Activated CD4-positive, alpha-beta T cell treated with anti-CD3 and anti-CD28 coated beads, Interleukin-2, amount 50 U/mL, for 1 hour (primary cell): ENCODE data around the gene ZNF493.
A peak's percentile ranks its signal among the peaks of the same experiment; 100 is the strongest.

ENCODE experiments used
- DNase-seq: peaks from one replicate; pipeline ENCODE4 v3.0.0-alpha.2; 2020

Gene ZNF493

DNA sequence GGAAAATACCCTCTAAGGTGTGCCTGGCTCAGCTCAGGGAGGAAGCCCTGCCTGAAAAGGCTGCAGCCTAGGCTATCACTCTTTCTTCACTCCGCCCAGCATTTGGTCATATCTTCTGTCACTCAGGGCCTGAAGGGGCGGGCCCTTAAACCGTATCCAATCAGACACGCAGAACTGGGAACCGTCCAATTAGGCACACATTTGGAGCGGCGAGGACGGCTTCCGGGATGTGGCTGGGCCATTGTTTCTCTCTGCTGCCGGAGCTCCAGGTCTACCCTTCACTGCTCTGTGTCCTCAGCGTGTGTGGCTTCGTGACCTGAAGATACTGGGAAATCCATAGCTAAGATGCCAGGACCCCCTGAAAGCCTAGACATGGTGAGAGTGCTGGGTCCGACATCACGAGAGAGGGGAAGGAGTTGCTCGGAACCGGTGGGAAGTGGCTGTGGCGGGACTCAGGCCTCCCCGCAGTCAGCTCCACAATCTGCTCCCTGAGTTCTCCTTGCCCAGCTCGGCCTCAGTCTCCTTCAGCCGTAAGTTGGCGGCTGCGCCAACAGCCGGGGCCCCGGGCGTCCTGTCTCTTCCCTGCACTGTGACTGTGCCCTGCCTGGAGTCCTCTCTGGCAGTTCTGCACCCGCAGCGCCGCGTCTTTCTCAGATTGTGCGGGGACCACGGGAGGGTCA is at the start of gene ZNF493:
ZNF493 (plus strand) TSS at position 241 of the 680 bp plus-strand sequence; CDS start at position 346, 105 bp downstream.
- DNase-seq: peak; percentile 86

DNA sequence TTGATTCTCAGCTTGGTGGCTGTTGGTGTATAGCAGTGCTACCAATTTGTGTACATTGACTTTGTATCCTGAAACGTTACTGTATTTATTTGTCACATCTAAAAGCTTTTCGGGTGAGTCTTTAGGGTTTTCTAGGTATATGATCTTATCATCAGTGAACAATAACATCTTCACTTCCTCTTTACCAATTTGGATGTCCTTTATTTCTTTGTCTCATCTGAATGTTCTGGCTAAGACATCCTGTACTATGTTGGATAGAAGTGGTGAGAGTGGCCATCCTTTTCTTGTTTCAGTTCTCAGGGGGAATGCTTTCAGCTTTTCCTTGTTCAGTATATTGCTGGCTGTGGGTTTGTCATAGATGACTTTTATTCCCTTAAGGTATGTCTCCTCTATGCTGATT is 44.1 kb upstream of the ZNF493 start:
- DNase-seq: no peak

DNA sequence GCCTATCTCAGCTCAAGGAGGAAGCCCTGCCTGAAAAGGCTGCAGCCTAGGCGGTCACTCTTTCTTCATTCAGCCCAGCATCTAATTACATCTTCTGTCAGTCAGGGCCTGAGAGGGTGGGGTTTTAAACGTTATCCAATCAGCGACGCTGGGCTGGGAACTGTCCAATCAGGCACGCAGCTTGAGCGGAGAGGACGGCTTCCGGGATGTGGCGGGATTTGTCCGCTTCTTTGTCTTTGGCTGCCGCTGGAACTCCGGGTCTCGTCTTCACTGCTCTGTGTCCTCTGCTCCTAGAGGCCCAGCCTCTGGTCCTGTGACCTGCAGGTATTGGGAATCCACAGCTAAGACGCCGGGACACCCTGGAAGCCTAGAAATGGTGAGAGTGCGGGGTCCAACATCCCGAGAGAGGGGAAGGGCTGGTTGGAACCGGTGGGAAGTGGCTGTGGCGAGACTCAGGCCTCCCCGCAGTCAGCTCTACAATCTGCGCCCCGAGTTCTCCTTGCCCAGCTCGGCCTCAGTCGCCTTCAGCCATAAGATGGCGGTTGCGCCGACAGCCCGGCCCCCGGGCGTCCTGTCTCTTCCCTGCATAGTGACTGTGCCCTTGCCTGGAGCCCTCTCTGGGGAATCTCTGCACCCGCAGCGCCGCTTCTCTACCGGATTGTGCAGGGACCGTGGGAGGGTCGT is 38.0 kb upstream of the ZNF493 start, which contains the start of gene ZNF738:
ZNF738 (plus strand) TSS at position 233 of the 684 bp plus-strand sequence; CDS start at position 374, 141 bp downstream.
- DNase-seq: peak; percentile 78

DNA sequence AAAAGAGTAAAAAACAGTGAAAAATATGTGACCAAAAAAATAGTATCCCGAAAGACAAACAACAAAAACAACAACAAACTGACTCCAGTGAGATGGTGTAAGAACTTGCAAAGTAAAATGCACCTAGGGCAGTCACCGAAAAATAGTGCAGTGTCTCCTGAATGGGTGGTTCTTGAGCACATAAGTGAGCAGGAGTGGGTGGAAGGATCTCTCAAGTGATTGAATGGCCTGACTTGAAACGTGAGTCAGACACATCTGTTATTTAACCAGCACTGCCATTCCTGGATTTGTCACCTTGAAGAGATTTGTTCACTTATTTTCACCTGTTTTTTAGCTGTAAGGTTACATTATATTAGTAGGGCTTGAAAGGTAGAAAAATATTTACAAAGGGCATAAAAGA is 34.6 kb upstream of the ZNF493 start:
- no peak for DNase-seq

DNA sequence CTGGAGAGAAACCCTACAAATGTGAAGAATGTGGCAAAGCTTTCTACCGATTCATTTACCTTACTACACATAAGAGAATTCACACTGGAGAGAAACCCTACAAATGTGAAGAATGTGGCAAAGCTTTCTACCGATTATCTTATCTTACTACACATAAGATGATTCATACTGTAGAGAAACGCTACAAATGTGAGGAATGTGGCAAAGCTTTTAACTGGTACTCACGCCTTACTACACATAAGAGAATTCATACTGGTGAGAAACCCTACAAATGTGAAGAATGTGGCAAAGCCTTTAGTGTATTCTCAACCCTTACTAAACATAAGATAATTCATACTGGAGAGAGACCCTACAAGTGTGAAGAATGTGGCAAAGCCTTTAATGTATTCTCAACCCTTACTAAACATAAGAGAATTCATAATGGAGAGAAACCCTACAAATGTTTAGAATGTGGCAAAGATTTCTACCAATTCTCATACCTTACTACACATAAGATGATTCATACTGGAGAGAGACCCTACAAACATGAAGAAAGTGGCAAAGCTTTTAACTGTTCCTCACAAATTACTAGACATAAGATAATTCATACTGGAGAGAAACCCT is 12.9 kb upstream of the ZNF493 start:
- DNase-seq: no peak

DNA sequence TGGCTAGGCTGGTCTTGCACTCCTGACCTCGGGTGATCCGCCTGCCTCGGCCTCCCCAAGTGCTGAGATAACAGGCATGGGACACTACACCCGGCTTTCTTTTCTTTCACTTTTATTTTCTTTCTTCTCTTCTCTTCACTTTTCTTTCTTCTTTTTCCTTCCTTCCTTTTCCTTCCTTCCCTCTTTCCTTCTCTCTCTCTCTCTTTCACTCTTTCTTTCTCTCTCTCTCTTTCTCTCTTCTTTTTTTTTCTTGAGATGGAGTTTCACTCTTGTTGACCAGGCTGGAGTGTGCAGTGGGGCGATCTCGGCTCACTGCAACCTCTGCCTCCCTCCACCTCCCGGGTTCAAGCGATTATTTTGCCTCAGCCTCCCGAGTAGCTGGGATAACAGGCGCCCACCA is 812 bp upstream of the ZNF493 start:
- DNase-seq: no peak

DNA sequence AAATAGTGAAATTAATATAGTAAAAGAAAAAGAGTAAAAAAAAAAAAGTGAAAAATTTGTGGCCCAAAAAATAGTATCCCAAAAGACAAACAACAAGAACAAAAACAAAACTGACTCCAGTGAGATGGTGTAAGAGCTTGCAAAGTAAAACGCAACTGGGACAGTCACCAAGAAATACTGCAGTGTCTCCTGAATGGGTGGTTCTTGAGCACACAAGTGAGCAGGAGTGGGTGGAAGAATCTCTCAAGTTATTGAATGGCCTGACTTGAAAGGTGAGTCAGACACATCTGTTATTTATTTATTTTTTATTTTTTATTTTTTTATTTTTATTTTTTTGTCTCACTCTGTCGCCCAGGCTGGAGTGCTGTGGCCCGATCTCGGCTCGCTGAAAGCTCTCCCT is 1.9 kb downstream of the ZNF493 start:
- DNase-seq: no peak

DNA sequence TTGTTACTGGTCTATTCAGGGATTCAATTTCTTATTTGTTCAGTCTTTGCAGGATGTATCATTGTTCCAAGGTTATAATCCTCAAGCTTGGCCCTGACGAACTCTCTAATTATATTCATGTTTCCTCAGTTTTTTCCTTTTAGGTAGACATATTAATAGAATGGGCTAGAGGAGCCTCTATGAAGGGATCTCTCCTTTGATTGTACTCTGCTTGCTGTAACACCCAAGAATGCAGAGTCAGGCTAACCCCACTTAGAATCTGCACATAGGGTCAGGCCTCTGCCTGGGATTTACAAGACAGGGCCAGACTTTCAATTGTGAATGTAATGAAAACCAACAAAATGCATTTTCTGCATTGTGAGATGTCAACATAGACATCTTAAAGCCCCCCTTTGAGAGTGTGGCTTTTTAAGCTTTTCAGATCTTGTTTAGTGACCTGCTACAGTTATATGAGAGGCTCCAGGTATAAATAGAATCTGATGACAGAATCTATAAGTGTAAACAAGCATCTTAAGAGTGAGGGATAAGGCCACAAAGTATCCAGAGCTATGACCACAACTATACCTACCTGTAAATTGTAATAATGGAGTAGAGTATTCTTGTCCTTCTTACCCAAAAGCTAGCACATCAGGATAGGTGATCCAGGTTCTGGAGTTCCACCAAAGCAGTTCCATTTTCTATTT is 5.5 kb downstream of the ZNF493 start:
- DNase-seq: no peak

DNA sequence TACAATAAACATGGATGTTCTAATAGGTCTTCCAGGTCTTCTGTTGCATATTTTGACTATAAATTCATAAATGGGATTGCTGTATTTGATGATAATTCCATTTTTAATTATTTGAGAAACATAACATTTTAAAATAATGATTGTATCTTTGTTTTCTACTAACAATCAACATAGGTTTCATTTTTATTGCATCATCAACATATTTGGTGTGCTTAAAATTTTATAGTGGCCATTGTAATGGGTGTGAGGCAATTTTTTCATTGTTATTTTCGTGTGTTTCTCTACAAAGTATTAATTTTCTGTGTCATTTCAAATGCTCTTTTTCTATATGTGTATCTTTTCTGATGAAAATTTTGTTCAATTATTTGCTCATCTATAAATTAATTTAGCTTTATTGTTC is 13.2 kb downstream of the ZNF493 start:
- DNase-seq: no peak

DNA sequence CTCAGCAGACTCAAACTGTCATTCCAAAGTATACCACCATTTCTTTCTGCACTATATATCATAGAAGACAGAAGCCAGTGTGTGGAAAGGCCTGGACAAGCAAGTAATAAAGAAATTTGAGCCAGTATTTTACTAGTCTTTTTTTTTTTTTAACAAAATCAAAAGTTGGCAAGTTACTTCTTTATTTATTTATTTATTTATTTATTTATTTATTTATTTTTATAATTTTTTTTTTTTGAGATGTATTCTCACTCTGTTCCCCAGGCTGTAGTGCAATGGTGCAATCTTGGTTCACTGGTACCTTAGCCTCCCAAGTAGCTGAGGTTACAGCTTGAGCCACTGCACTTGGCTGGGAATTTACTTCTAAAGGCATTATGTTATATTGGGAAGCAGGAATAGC is 25.3 kb downstream of the ZNF493 start:
- no peak for DNase-seq

DNA sequence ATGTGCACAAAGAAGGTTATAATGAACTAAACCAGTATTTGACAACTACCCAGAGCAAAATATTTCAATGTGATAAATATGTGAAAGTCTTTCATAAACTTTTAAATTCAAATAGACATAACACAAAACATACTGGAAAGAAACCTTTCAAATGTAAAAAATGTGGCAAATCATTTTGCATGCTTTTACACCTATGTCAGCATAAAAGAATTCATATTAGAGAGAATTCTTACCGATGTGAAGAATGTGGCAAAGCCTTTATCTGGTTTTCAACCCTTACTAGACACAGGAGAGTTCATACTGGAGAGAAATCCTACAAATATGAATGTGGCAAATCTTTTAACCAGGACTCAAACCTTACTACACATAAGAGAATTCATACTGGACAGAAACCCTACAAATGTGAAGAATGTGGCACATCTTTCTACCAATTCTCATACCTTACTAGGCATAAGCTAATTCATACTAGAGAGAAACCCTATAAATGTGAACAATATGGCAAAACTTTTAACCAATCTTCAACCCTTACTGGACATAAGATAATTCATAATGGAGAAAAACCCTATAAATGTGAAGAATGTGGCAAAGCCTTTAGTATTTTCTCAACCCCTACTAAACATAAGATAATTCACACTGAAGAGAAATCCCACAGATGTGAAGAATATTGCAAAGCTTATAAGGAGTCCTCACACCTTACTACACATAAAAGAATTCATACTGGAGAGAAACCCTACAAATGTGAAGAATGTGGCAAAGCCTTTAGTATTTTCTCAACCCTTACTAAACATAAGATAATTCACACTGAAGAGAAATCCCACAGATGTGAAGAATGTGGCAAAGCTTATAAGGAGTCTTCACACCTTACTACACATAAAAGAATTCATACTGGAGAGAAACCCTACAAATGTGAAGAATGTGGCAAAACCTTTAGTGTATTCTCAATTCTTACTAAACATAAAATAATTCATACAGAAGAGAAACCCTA is 26.4 kb downstream of the ZNF493 start:
- no peak for DNase-seq

DNA sequence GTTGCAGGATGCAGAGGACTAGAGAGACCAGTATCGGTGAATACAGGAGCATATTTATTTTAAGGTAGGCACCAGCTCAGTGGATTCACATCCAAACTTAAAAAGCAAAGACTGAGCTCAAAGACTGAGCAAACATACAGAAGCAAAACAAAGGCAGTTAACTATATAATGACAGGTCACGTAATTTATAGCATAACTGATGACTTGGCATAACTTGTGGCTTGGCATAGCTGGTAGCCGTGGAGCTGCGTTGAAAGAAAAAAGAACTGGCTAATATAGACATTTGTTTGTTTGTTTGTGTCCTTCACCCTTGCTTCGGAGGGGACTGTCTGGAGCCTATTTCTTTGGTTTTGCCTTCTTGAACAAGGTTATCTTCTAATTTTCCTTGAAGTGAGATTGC is 33.7 kb downstream of the ZNF493 start:
- DNase-seq: no peak

DNA sequence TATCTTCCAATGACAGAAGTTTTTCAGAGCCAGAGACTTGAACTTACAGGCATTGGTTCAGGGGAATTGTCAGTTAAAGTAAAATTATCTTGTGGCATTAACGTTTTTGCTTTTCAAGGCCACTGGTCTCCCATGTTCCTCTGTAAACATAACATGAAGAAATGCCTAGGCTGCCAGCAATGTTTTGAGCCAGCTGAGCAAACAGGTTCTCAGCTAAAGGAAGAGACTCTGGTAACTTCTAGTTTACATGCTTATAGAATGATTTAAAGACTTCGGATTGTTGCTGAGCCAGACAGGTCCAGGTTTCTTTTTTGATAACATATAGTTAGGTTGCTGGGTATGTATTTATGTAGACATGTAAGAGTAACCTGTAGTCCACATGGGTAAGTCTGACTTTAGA is 35.7 kb downstream of the ZNF493 start:
- no peak for DNase-seq

DNA sequence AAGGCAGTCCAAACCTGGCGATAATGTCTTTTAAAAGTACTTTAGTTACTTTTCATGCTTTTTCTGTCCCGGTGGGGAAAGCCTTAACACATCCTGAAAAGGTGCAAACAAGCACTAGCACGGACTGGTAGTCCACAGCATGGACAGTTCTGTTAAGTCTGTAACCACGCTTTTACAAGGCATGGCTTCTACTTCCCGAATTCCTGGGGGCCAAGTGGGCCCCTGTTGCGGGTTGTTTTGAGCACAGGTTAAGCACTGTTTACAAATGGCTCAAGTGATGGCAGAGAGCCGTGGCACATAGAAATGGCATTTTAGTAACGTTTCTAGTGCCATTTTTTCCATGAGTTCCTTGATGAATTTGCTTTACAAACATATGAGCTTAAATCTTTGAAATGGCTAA is 37.6 kb downstream of the ZNF493 start:
- no peak for DNase-seq

DNA sequence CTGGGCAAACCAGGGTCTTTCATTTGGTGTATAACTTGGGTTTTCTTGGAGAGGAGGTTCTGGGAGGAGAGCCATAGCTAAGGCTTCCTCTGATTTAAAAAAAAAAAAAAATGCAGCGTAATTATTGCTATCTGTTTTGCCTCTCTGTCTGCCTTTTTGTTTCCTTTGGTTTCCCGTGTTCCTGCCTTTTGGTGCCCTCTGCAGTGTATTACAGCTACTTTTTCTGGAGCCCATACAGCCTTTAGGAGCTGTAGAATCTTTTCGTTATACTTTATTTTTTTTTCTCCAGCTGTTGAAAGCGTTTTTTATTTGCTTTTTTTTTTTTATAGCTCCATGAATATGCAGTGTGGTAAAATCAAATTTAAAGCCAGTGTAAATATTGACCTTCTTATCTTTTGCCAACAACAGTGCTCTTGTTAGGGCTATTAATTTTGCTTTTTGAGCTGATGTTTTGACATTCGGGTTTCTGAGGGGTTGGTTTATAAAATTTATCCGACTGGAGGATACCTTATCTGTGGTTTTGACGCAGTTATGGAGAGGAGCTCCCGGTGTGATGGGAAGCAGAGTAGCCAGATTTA is 38.1 kb downstream of the ZNF493 start:
- DNase-seq: no peak

DNA sequence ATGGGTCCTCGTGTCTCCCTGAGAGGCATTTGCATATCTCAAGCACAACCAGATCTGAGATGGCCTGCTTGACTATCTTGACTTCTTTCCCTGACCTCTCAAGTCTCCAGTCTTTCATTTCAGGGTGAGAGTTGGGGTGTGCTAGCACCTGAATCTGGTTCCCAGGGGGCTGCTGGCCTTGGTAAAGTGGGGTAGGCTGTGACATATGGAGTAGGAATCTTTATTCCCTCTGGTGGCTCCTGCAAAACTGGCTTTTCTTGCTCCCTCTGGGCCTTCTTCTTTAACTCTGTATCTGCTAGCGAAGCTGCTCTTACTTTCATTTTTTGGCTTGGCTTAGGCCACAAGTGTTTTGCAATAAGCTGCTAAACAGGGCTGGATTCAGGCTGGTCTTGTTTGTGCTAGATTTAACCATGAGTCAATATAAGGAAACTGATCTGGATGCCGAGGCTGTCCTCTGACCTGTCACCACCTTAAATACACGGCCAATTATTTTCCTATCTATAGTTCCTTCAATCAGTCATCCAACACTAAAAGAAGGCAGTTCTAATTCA is 42.3 kb downstream of the ZNF493 start:
- DNase-seq: no peak

DNA sequence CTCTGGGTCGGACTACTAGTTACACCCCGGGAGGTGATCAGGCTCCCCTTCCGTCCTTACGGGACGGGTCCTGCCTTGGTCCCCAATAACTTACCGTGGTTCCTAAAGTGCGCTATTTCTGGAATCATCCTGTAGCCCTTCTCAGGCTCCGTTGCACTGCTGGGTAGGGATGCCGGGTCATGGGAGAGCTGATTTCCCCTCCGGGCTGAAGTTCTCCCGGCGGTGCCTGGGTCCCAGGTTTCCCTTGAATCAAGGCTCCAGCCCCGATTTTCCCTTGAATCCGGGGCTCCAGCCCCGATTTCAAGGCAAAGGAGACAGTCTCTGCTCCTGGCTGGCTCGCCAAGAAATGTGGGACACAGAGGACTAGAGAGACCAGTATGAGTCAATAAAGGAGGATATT is 43.4 kb downstream of the ZNF493 start:
- no peak for DNase-seq

DNA sequence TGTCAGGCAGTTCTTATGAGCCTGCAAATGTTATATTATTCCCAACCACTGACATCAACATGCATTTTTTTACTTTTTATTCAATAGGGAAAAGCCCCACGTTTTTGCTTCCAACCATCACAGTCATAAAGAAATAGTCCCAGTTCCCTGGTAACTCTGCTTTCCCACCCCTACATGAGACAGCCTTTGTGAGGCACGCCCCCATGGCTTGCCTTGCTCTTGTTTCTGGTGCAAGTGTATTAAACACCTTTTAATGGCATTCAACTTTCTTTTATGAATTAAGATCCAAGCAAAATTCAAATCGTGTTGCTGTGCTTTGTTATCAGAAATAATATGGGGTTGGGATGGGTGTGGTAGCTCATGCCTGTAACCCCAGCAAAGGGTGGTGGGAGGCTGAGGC is 54.3 kb downstream of the ZNF493 start:
- no peak for DNase-seq

DNA sequence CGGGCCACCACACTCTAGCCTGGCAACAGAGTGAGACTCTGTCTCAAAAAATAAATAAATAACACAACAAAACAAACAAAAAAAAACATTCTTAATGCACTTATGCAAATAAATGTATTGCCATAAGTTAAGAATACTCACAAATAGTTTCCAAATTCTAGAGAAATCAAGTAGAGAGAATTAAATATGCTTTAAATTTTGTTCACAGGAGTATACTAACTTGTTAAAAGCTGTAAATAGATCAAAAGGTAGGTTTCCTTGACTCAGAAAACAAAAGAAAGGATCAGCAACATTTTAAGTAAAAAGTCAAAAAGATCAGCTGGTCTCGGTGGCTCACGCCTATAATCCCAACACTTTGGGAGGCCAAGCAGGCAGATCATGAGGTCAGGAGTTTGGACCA is 58.0 kb downstream of the ZNF493 start:
- DNase-seq: no peak

DNA sequence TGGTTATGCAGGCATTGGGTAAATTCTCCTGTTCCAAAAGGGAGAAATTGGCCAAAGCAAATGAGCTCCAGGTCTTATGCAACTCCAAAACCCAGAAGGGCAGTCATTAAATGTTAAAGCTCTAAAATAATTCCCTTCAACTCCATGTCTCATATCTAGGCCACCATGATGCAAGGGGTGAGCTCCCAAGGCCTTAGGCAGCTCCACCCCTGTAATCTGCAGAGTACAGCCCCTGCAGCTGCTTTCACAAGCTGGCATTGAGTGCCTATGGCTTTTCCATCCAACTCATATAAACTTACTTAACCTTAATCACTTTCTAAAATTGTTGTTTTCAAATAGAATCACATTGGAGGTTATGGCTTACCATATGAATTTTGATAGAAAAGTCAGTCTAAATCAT is 63.8 kb downstream of the ZNF493 start:
- no peak for DNase-seq

DNA sequence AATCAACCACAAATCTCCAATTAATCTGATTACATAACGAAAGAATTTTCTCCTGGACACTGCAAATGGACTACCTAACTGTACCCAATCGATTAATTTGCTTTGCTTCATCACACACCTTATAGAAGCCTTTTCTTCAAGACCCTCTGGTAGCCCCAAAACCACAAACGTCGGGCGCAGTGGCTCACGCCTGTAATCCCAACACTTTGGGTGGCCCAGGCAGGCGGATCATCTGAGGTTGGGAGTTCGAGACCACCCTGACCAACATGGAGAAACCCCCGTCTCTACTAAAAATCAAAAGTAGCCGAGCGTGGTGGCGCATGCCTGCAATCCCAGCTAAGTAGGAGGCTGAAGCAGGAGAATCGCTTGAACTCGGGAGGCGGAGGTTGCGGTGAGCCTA is 65.6 kb downstream of the ZNF493 start:
- DNase-seq: no peak
